GM18858 (cell line): Measurements from ENCODE around the gene BIRC6.
"Not testable (repeated sequence)": the region's sequence is repeated elsewhere in the genome, so short reads cannot be mapped to it uniquely, and the experiment has no call there.

Experiments used
- ATAC-seq: cut with Tn5 transposase; IDR thresholded peaks from one replicate; pipeline ENCODE4 v1.9.1; 2021; ENCODE audit not compliant: unreplicated experiment

BIRC6 gene

GRCh38 chr2:32502941-32503340 is 146.1 kb downstream of the BIRC6 start:
- ATAC-seq: no peak

DNA sequence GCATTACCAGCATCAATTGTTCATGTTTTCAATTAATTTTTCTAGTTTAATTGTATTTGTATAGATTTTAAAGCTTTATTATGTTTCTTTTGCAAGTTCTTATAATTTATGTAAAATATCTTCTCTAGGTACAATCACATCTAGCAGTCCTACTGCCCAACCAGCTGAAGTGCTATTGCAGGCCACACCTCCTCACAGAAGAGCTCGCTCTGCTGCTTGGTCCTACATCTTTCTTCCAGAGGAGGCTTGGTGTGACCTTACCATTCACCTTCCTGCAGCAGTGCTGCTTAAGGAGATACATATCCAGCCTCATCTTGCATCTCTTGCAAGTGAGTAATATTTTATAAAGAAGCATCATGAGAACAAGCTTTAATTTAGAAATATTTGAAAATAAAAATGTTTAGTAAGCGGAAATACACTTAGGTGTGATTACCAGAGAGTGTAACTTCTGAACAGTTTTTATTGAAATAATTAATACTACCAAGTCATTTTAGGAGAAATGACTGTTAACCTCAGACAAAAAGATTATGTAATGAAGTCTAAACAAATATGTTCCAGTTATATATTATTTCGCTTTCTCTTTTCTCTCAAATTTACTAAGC is 148.2 kb downstream of the BIRC6 start:
- no peak for ATAC-seq

DNA sequence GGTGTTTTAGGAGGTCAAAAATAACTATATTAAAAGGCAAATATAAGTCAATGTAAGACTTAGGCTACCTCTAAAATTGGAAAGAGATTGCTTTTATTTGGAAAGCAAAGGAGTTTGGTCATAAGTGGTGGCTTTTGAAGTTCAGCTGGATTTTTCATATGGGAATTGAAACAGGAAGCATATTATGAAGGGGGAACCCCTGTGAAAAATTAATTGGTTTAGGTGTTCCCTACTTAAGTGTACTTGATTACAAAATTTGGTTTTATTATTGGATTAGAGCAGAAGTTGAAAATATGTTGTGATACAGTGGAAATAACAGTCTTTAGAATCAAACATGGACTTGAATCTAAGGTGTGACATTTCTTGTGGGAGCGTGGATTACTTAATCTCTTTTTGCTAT is 149.6 kb downstream of the BIRC6 start:
- ATAC-seq: no peak

- no peak for ATAC-seq
Observed at GRCh38 chr2:32514946-32515345, 158.1 kb downstream of the BIRC6 start.

DNA sequence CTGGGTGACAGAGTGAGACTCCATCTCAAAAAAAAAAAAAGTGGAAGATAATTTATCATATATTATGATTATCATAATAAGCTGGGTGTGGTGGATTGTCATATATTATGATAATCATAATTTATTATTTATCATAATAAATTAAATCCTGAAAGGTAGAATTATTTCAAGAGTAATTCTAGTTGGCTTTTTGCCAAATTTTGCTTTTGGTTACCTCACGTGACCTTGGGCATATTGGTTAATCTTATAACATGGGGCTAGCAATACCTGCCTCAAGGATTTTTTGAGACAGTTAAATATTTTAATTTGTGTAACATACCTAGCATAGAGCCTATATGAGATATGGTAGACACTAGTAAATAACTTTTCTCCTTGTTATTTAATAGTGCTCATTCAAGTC is 159.7 kb downstream of the BIRC6 start:
- no peak for ATAC-seq

DNA sequence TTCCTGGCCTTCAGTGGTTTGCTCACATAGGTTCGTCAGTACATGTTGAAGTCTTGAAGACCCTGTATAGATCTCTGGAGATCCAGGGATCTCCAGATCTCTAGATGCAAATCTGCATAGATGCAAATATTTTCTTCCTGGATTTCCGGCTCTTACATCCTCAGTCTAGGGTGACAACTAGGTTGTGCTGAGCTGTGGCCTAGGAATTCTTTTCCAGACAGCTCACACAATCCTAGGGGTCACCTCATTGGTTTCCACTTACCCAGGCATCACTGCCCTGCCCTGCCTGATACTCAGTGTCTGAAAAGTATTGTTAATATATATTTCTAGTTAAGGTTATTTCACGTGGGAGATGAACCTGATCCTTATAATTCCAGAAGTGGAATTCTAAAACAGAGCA is 165.9 kb downstream of the BIRC6 start:
- no peak for ATAC-seq

GRCh38 chr2:32523686-32524085 is 166.9 kb downstream of the BIRC6 start:
- ATAC-seq: no peak

- ATAC-seq: no peak
Observed at GRCh38 chr2:32532341-32532740, 175.5 kb downstream of the BIRC6 start.

DNA sequence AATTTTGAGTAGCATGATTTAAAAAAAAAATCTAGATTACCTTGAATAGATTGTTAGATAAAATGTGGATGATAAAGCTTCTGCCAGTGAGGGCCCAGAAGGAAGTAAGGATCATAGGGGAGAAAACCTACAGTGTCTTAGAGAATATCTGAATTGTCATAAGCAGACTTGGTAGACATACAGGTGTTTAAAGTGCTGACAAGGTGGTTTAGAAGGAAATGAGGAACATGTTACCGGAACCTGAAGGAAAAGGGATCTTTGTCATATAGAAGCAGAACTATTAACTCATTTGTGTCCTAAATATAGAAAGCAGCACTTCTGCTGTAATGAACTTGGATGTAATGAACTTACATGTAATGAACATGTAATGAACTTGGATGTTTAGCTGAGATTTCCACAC is 176.1 kb downstream of the BIRC6 start:
- ATAC-seq: no peak

GRCh38 chr2:32534831-32535230 is 178.0 kb downstream of the BIRC6 start:
- ATAC-seq: no peak

DNA sequence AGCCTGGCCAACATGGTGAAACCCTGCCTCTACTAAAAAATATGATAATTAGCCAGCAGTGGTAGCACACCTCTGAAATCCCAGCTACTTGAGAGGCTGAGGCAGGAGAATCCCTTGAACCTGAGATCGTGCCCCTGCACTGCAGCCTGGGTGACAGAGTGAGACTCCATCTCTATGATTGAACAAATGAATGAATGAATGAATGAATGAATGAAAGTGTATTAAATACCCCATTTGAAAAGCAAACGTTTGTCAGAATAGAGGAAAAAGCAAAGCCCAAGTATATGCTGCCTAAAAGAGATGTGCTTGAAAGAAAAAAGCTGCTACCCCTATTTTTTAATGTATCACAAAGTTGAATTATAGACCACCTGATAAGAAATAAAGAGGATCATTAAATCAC is 181.9 kb downstream of the BIRC6 start:
- no peak for ATAC-seq

- not testable (repeated sequence) for ATAC-seq
Observed at GRCh38 chr2:32552483-32552882, 195.7 kb downstream of the BIRC6 start.

DNA sequence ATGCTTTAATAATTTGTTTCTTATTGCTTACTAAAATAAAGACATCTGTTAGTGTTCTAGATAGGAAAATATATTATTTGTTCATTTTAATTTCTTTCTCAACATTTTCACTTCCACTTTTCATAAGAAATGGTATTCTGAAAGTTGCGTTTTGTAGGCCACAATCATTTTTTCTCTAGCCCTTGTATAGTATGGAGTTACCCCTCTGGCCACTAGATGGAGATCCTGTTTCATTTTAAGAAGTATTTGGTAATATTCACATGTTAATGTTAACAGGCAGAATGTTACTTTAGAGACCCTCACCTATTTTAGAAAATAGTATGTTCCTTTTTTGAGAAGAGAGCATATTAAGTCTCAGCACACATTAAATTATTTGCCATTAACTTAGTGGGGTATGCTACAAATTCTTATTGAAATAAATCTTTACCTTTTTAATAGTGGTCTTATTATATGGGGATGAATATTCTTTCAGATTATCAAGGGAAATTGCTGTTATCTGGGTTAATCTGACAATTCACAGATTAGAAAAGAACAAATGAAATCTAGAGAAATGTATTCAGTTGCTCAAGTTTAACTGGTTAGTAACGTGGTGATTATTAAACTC is 197.1 kb downstream of the BIRC6 start:
- ATAC-seq: no peak

GRCh38 chr2:32558492-32558891 is 201.7 kb downstream of the BIRC6 start:
- ATAC-seq: no peak

DNA sequence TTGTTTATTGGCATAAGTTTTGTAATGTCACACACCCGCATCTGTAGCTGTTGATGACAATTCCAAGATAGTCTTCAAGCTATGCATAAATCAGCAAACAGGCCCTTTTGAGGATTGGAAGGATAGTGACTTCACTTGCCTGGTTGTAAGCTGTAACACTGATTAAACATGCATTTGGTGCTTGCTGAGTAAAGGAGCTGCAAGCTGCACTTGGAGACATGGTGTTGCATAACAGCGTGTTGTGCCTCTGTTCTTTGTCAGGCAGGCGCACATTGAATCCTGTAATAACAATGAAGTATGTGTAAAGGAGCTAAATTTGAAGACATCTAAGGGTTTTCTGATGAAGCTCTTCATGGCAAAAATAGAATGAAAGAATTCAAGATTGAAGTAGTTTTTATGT is 202.3 kb downstream of the BIRC6 start:
- ATAC-seq: no peak

DNA sequence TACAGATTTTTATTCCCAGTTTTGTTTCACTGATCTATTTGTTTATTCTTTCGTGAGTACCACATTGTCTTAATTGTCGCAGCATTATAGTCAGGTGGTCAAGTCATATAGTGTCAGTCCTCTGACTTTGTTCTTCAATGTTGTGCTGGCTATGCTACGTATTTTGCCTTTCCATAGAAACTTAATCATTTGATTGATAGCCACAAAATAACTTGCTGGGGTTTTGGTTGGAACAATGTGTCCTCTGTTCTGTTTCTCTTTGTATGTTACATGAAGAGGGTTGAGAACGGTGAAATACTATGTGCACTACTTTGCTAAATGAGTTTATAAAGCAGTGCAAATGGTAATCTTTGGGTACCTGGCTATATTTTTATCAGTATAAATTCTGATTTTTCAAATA is 206.1 kb downstream of the BIRC6 start:
- no peak for ATAC-seq

DNA sequence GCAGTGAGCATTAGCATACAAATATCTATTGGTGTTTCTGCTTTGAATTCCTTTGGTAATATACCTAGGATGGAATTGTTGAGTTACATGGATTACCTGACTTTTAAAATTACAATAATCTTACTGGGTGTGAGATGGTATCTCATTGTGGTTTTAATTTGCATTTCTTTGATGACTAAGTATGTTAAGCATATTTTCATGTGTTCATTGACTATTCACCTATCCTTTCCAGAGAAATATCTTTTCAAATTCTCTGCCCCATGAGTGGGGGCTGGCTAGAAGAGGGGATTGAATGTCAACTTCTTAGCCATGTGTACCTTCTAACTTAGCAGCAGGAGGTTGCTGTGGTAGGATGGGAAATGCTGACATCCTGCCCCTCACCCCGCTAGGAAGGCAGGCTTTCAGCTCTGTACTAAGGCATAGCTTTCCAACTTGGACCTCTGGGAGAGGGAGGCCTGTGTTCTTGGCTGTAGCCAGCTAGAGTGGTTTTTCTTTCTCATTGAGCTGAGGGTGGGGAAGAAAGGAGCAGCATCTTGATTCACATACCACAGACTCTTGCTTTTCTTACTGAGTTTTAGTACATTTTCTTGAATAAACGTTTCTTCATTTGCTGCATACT is 207.7 kb downstream of the BIRC6 start:
- ATAC-seq: no peak

DNA sequence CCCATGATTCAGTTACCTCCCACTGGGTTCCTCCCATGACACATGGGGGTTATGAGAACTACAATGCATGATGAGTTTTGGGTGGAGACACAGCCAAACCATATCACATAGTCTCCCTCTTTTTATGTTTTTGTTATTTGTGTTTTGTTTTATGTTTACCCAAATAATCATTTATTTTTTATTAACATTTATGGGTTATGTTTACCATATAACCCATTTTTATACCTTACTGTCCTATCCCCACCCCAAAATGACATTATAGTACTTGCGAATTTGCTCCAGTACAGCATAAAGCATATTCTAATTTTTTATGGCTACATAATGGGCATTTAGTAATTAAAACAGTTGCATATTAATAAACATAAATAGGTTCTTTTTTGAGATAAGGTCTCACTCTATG is 209.1 kb downstream of the BIRC6 start:
- ATAC-seq: no peak

DNA sequence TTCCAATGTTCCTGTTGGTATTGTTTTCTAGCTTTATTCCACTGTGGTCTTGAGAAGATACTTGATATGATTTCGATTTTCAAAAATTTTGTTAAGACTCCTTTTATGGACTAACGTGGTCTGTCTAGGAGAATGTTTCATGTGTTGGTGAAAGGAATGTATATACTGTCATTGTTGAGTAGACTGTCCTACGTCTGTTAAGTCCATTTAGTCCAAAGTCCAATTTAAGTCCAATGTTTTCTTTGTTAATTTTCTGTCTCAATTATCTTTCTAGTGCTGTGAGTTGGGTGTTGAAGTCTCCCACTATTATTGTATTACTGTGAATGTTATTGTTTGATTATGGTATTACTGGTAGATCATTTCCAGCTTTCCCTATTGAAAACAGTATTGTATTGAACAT is 215.2 kb downstream of the BIRC6 start:
- no peak for ATAC-seq

GRCh38 chr2:32572737-32573136 is 215.9 kb downstream of the BIRC6 start:
- no peak for ATAC-seq

GRCh38 chr2:32591669-32592463 is 235.0 kb downstream of the BIRC6 start:
- peak; percentile 78 for ATAC-seq

- no peak for ATAC-seq
Observed at GRCh38 chr2:32594573-32594972, 237.8 kb downstream of the BIRC6 start.
